ENCODE measurements around the gene ZEB2.

ZEB2 gene

GRCh38 chr2:144539289-144539782 lies 19.4 kb upstream of the ZEB2 start:
- DNase-seq (ENCODE audit: low read depth in 1 of 2, low spot score in 1 of 2), result no peak
- Histone ChIP-seq H3K27me3 (ENCODE audit: insufficient read depth, poor library complexity, severe bottlenecking) (no peaks in the 10 kb centered on the region), H3K27ac (replicated peaks) (no peak overlapping the region), H3K4me3 (replicated peaks; ENCODE audit: insufficient read depth, low read length) (no peak overlapping the region)
- TF ChIP-seq CTCF (IDR thresholded peaks at IDR 0.05; ENCODE audit: insufficient read depth, low read length) (no peak), GABPA (IDR thresholded peaks at IDR 0.05; ENCODE audit: low read depth) (no peak), SPI1 (IDR thresholded peaks at IDR 0.05; ENCODE audit: borderline replicate concordance, low read depth) (no peak), REST (IDR thresholded peaks at IDR 0.05; ENCODE audit: insufficient replicate concordance, low read depth) (no peak), POLR2AphosphoS5 (IDR thresholded peaks at IDR 0.05; ENCODE audit: low read depth) (no peak)

GRCh38 chr2:144535300-144535699 lies 15.4 kb upstream of the ZEB2 start:
- no peak for DNase-seq (ENCODE audit: low read depth in 1 of 2, low spot score in 1 of 2)
- Histone ChIP-seq H3K27me3 (ENCODE audit: insufficient read depth, poor library complexity, severe bottlenecking) (no peaks in the 10 kb centered on the region), H3K27ac (replicated peaks) (no peak overlapping the region), H3K4me3 (replicated peaks; ENCODE audit: insufficient read depth, low read length) (no peak overlapping the region)
- TF ChIP-seq CTCF (IDR thresholded peaks at IDR 0.05; ENCODE audit: insufficient read depth, low read length) (no peak), REST (IDR thresholded peaks at IDR 0.05; ENCODE audit: insufficient replicate concordance, low read depth) (no peak), GABPA (IDR thresholded peaks at IDR 0.05; ENCODE audit: low read depth) (no peak), SPI1 (IDR thresholded peaks at IDR 0.05; ENCODE audit: borderline replicate concordance, low read depth) (no peak), POLR2AphosphoS5 (IDR thresholded peaks at IDR 0.05; ENCODE audit: low read depth) (no peak)

GRCh38 chr2:144533221-144533620 lies 13.3 kb upstream of the ZEB2 start:
- Histone ChIP-seq H3K27ac (replicated peaks) (no peak overlapping the region), H3K4me3 (replicated peaks; ENCODE audit: insufficient read depth, low read length) (no peak overlapping the region), H3K27me3 (ENCODE audit: insufficient read depth, poor library complexity, severe bottlenecking) (no peaks in the 10 kb centered on the region)
- TF ChIP-seq REST (IDR thresholded peaks at IDR 0.05; ENCODE audit: insufficient replicate concordance, low read depth), result no peak
- TF ChIP-seq CTCF (IDR thresholded peaks at IDR 0.05; ENCODE audit: insufficient read depth, low read length), result no peak
- no peak for TF ChIP-seq GABPA (IDR thresholded peaks at IDR 0.05; ENCODE audit: low read depth)
- no peak for TF ChIP-seq POLR2AphosphoS5 (IDR thresholded peaks at IDR 0.05; ENCODE audit: low read depth)
- no peak for TF ChIP-seq SPI1 (IDR thresholded peaks at IDR 0.05; ENCODE audit: borderline replicate concordance, low read depth)
- DNase-seq (ENCODE audit: low read depth in 1 of 2, low spot score in 1 of 2), result no peak

Measured in HL-60 (cell line).